ENCODE results near the gene BCDIN3D.
"Not testable (repeated sequence)": the region's sequence is repeated elsewhere in the genome, so short reads cannot be mapped to it uniquely, and the experiment has no call there.

The BCDIN3D gene

GRCh38 chr12:49877066-49877465 lies 34.2 kb upstream of the BCDIN3D start:
- DNase-seq (ENCODE audit: low spot score), result no peak

- DNase-seq (ENCODE audit: low spot score), result no peak
Observed at GRCh38 chr12:49876070-49876469, 33.2 kb upstream of the BCDIN3D start.

- no peak for DNase-seq (ENCODE audit: low spot score)
Observed at GRCh38 chr12:49875115-49875720, 32.3 kb upstream of the BCDIN3D start.

- no peak for DNase-seq (ENCODE audit: low spot score)
Observed at GRCh38 chr12:49874142-49874897, 31.4 kb upstream of the BCDIN3D start.

GRCh38 chr12:49873361-49873934 lies 30.5 kb upstream of the BCDIN3D start:
- no peak for DNase-seq (ENCODE audit: low spot score)

- DNase-seq (ENCODE audit: low spot score), result no peak
Observed at GRCh38 chr12:49872781-49873181, 29.9 kb upstream of the BCDIN3D start.

- DNase-seq (ENCODE audit: low spot score), result no peak
Observed at GRCh38 chr12:49872381-49872780, 29.5 kb upstream of the BCDIN3D start.

GRCh38 chr12:49871811-49872251 lies 28.9 kb upstream of the BCDIN3D start:
- not testable (repeated sequence) for DNase-seq (ENCODE audit: low spot score)

- no peak for DNase-seq (ENCODE audit: low spot score)
Observed at GRCh38 chr12:49871263-49871561, 28.3 kb upstream of the BCDIN3D start.

- DNase-seq (ENCODE audit: low spot score), result no peak
Observed at GRCh38 chr12:49870501-49871262, 27.8 kb upstream of the BCDIN3D start.

- DNase-seq (ENCODE audit: low spot score), result no peak
Observed at GRCh38 chr12:49869816-49870500, 27.1 kb upstream of the BCDIN3D start.

- DNase-seq (ENCODE audit: low spot score), result peak; percentile 84
Observed at GRCh38 chr12:49868952-49869815, 26.3 kb upstream of the BCDIN3D start.

- DNase-seq (ENCODE audit: low spot score), result no peak
Observed at GRCh38 chr12:49868449-49868848, 25.5 kb upstream of the BCDIN3D start.

- DNase-seq (ENCODE audit: low spot score), result peak; percentile 31
Observed at GRCh38 chr12:49867570-49868341, 24.9 kb upstream of the BCDIN3D start.

GRCh38 chr12:49866859-49867569 lies 24.1 kb upstream of the BCDIN3D start:
- peak; percentile 84 for DNase-seq (ENCODE audit: low spot score)

GRCh38 chr12:49865782-49866135 lies 22.9 kb upstream of the BCDIN3D start:
- DNase-seq (ENCODE audit: low spot score), result no peak

GRCh38 chr12:49865109-49865781 lies 22.3 kb upstream of the BCDIN3D start:
- DNase-seq (ENCODE audit: low spot score), result no peak

- no peak for DNase-seq (ENCODE audit: low spot score)
Observed at GRCh38 chr12:49864798-49865090, 21.8 kb upstream of the BCDIN3D start.
